GM18526 (cell line): Measurements from ENCODE around the gene PCBP2.
A peak's percentile ranks its signal among the peaks of the same experiment; 100 is the strongest.

Experiments used
- POLR2A ChIP-seq: IDR thresholded peaks from 3 replicates; pipeline ENCODE4 v1.6.1; 2011; ENCODE audit not compliant: insufficient read length; ENCODE audit errors: extremely low read depth

PCBP2 gene

DNA sequence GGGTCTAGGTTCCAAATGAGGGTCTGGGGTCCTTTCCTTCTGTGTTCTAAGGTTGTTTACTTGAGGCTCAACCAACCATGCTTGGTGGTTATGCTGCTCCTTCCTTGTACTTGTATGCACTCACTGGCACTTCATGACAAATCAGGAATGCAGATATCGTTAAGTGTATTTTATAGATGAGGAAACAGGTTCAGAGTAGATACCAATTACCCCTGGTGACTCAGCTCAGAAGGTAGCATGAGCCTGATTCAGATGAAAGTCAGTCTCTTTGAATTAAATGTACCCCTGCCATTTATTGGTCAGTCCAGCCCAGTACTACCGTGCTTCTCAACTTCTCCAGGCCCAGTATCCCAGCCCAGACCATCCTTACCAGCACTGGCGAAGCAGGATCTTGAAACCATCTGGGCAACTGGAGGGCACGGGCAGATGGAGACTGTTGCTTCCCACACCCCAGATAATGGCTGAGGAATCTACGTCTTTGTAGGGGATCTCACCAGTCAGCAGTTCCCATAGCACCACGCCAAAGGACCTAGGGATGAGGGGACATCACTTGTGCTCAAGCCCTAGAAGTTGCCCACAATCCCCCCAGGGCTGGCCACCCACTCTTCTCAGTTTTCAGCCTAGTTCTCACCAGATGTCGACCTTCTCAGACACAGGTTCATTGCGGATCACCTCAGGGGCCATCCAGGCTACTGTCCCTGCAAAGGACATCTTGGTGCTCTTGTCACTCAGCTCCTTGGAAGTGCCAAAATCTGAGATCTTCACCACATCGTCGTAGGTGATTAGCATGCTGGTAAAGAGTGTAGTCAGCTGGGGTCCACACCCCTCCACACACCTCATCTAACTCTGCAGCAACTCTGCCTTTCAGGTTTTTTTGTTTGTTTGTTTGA lies 33.0 kb downstream of the PCBP2 start:
- TF ChIP-seq POLR2A, result no peak

DNA sequence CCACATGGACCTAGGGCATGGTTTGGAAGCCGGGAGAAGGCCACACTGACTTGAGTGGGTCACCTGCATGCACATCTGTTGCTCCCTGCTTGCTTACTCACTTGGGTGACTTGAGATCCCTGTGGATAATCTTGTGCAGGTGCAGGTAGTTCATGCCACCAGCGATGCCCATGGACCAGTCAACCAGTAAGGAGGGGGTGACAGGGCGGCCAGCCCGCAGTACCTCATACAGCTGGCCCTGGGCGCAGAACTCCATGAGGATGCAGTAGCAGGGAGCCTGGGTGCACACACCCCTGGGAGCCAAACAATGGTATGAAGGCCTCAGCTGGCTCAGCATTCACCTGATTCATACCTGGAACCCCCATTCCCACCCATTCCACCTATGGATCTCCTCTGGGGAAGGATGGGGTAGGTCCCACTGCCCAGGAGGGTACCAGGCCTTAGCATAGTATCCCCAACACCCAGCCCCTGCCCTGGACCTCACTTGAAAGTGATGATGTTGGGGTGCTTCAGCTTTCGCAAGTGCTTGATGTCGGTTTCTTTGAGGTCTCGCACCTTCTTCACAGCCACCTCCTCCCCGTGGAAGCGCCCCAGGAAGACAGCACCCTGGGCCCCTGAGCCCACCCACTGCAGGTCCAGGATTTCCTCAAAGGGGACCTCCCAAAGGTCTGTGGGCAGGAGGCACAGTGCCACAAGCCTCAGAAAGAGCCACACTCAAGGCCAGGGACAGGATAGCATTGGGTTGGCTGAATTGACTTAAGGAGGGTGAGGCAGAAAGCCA lies 34.2 kb downstream of the PCBP2 start:
- TF ChIP-seq POLR2A, result no peak

DNA sequence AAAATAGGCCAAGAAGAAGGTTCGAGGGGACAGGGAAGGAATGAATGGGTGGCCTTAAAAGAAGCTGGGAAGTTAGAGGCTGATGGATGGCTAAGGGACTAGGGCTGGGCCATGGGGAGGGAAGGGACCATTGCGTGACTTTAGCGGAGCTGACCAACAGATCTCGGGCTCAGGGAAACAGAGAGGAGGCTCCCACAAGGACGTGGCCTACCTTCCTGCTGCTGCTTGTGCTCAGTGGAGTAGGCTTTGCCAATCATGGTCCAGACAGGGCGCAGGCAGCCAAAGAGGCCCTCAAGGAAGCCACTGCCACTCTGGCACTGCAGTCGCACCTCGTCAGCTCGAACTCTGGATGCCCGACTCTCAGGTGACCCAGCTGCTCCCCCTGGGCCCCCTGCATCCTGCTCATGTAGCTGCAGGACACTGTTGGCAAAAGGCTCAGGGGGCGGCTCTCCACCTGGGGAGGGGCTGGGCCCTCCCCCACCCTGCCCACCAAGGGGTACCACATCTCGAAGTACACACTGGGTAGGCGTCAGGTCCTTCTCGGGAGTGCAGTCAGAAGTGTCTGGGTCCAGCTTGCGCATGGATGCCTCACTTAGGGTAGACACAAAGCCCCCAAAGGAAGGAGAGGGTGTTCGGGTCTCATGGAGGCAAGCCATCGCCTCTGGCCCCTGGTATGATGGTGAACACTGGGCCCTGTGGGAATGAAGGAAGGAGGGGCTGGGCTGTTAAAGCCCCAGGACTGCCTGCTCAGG lies 35.0 kb downstream of the PCBP2 start:
- TF ChIP-seq POLR2A, result no peak

DNA sequence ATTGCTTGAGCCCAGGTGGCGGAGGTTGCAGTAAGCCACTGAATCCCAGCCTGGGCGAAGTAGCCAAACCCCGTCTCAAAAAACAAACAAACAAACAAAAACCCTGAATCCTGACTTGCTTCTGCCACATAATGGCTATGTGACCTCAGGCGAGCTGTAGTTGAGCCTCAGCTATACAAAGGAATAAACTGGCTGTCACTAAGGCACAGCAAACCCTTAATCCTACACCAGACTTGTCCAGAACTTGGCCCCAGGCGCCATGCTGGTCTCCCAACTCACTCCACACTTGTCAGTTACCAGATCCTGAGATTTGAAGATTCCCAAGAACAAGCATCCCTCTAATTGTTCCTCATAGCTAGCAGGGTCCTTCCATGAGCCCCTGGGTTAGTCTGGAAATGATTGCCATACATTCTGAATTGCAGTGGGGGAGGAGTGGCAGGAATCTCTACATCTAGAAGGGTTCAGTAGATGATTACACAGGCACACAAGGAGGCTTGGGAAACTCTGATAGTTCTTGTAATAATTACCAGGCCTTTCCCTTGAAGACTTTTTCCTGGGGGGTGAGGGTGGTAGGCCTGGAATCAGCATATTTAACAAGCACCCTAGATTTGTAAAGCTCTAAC lies 37.5 kb downstream of the PCBP2 start:
- no peak for TF ChIP-seq POLR2A

DNA sequence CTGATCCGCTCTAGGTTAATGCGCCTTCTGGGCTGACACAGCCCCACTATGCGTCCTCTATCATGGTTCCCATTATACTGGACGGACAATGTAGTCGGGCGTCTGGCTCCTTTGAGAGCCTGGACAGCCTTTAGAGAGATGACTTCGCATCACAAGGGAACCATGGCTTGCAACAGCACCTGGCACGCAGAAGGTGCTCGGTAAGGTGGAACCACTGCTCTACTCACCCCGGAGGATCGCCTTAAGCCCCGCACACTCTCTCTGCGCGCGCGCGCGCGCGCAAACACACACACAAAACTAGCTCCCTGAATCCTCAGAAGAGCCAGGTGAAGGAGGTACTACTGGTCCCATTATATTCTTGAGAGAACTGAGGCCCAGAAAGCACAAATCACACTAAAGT lies 40.3 kb downstream of the PCBP2 start:
- no peak for TF ChIP-seq POLR2A

GRCh38 chr12:53492830-53493609 lies 41.1 kb downstream of the PCBP2 start:
- peak; percentile 84 for TF ChIP-seq POLR2A

- no peak for TF ChIP-seq POLR2A
Observed at GRCh38 chr12:53493610-53494391, 41.9 kb downstream of the PCBP2 start.

GRCh38 chr12:53495903-53496751 lies 44.2 kb downstream of the PCBP2 start:
- no peak for TF ChIP-seq POLR2A

DNA sequence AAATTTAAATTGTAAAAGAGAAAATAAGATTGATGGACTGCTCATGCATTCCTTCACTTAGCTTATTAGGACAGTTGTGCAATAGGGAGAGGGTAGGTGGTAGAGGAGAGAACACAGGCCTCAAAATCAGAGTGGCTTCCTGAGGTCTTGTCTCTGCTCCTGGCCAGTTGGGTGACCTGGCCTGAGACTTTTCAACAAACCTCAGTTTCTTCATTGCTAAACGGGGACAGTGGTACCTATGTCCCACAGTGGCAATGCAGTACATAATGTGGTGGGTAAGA lies 44.8 kb downstream of the PCBP2 start:
- TF ChIP-seq POLR2A, result no peak

DNA sequence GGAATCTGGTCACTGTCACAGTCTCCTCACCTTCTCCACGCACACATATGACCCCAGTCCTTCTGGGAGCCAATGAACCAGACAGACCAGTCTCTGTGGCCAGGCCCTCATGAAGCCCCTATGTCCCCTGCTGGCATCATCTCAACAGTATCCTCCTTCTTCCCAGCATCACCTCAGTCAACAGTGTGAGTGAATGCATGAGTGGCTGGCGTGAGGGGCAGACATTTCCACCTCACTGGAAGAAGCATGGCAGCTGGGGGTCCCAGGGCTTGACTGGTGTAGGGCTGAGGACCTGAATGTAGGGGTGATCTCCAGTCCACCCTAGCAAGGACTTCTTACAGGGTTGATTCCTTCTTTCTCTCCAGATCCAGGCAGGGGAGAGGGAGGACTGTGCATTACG lies 45.6 kb downstream of the PCBP2 start:
- TF ChIP-seq POLR2A, result no peak

DNA sequence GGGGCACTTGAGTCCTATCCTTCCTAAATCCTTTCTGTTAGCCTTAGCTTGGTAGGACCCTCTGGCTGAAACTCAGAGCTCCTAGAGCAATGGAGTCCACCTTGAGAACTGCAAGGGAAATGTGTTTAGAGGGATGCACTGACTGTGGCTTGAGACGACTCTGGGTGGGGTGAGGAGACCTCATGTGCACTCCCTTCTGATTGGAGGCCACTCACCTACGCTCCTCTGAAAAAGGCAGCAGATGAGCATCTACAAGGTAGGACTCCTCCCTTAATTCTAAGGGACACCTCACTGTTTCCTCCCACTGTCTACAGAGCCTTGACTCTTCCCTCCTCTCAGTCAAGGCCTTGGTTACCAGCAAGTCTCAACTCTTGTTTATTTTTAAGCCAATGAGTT lies 46.3 kb downstream of the PCBP2 start:
- TF ChIP-seq POLR2A, result no peak

- no peak for TF ChIP-seq POLR2A
Observed at GRCh38 chr12:53499266-53500141, 47.6 kb downstream of the PCBP2 start, which contains the start of gene MAP3K12. MAP3K12 (minus strand) TSS chr12:53499458; CDS start chr12:53487391, 12,067 bp downstream.
